ENCODE data around the gene CRYBG2.

Gene CRYBG2

GRCh38 chr1:26328597-26328996 lies 25.3 kb downstream of the CRYBG2 start:
- TF ChIP-seq CTCF (IDR thresholded peaks at IDR 0.05; ENCODE audit: low read length, missing control alignments): no peak
- no peak for DNase-seq (ENCODE audit: low read depth)
- H3K4me3 ChIP-seq (replicated peaks; ENCODE audit: low read depth, low read length): no peak overlapping the region

- TF ChIP-seq CTCF (IDR thresholded peaks at IDR 0.05; ENCODE audit: low read length, missing control alignments): no peak
- no peak overlapping the region for H3K4me3 ChIP-seq (replicated peaks; ENCODE audit: low read depth, low read length)
- DNase-seq (ENCODE audit: low read depth): no peak
Observed at GRCh38 chr1:26327956-26328362, 26.0 kb downstream of the CRYBG2 start.

- H3K4me3 ChIP-seq (replicated peaks; ENCODE audit: low read depth, low read length): no peak overlapping the region
- TF ChIP-seq CTCF (IDR thresholded peaks at IDR 0.05; ENCODE audit: low read length, missing control alignments): no peak
- DNase-seq (ENCODE audit: low read depth): no peak
Observed at GRCh38 chr1:26324550-26324949, 29.4 kb downstream of the CRYBG2 start.

GRCh38 chr1:26323382-26323781 lies 30.5 kb downstream of the CRYBG2 start:
- H3K4me3 ChIP-seq (replicated peaks; ENCODE audit: low read depth, low read length): no peak overlapping the region
- DNase-seq (ENCODE audit: low read depth): no peak
- no peak for TF ChIP-seq CTCF (IDR thresholded peaks at IDR 0.05; ENCODE audit: low read length, missing control alignments)

GRCh38 chr1:26322042-26322331 lies 31.9 kb downstream of the CRYBG2 start:
- no peak for TF ChIP-seq CTCF (IDR thresholded peaks at IDR 0.05; ENCODE audit: low read length, missing control alignments)
- DNase-seq (ENCODE audit: low read depth): no peak
- no peak overlapping the region for H3K4me3 ChIP-seq (replicated peaks; ENCODE audit: low read depth, low read length)

GRCh38 chr1:26321315-26322041 lies 32.5 kb downstream of the CRYBG2 start:
- DNase-seq (ENCODE audit: low read depth): peak; percentile 86
- no peak overlapping the region for H3K4me3 ChIP-seq (replicated peaks; ENCODE audit: low read depth, low read length)
- TF ChIP-seq CTCF (IDR thresholded peaks at IDR 0.05; ENCODE audit: low read length, missing control alignments): peak; percentile 92

- no peak for TF ChIP-seq CTCF (IDR thresholded peaks at IDR 0.05; ENCODE audit: low read length, missing control alignments)
- H3K4me3 ChIP-seq (replicated peaks; ENCODE audit: low read depth, low read length): no peak overlapping the region
- DNase-seq (ENCODE audit: low read depth): no peak
Observed at GRCh38 chr1:26320896-26321295, 33.0 kb downstream of the CRYBG2 start.

All from fibroblast of pulmonary artery (primary cell).